GM19099 (cell line): Measurements from ENCODE around the gene SBSN.

Source experiments
- POLR2A ChIP-seq: IDR thresholded peaks from 3 replicates; pipeline ENCODE4 v1.6.1; 2011; ENCODE audit warnings: low read depth; ENCODE audit not compliant: insufficient read length; ENCODE audit errors: extremely low read depth

SBSN gene

DNA sequence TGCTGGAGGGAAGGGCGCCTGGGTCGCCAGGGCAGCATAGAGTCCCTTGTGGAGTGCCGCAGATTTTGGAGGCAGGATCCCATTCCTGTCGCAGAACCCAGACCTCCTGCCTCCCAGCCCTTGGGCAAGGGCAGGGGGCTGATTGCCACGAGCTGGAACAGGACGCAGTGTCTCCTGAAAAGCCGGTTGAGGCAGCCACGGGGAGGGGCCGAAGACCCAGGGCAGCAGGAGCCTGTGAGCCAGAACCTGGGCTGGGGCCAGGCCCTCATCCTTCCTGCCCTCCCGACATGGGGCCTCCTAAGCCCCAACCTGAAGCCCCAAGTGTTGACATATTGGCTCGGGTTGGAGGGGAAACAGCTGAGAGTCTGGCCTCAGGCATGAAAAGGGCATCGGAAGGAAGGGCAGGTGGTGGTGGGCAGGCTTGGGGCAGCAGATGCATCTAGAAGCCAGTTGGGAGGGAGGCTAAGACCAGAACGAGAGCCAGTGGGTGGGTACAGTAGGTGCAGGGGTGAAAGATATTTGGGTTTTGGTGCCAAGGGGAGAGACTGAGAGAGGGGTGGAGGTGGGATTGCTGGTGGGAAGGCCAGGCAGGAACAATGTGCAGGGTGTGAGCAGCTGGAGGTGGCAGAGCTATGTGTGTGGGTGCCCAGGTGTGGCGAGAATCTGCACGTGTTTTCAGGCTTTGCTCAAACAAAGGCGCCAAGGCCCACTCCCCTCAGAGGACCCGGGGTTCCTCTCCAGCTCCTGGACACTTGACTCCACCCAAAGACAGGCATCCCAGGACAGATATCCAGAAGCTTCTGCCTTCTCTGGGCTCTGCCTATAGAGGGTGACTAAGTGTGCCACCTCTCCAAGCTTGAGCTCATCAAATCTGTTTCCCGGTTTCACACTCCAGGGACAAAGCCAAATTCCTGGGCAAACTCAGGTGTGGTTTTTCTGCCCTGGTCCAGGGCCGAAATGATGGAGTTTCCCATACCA is 1.4 kb upstream of the SBSN start:
- TF ChIP-seq POLR2A, result no peak

DNA sequence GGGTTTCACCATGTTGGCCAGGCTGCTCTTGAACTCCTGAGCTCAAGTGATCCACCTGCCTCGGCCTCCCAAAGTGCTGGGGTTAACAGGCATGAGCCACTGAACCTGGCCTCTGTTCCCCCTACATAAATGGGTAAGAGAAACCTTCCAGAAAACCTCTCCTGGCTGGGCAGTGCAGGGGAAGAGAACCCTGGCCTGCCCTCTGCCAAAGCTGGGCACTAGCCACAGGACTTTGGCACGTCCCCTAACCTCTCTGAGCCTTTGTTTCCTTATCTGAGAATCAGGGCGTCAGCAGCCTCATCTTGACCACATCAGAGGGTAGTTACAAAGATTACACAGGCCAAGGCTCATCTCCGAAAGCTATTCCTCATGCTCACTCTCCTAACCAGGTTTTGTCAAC is 2.2 kb downstream of the SBSN start:
- no peak for TF ChIP-seq POLR2A

DNA sequence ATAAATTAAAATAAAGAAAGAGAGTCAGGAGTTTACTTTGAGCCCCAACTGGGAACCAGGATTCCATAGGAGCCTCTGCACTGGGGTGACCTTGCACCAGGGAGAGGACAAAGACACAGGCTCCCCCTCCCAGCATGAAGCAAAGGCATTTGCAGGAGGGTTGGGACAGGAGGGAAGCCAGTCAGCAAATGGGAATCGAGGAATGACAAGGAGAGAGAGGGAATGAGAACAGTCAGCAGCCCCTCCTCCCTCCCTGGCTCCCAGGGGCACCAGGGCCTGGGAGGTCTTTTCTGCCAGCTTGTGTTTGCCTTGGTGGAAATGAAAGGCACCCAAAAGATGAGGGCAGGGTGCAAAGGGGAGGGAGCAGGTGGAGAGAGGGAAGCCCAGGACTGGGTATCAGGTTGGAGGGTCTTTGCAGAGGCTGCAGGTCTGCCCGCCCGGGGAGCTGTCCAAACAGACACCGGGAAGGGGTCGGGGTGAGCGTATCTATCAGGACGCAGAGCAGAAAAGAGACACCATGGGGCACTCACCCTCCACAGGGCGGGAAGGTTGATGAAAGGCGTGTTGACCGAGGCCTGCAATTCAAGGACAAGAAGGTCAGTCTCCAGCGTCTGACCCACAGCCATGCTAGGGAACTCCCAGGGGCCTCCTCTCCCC is 3.8 kb downstream of the SBSN start:
- TF ChIP-seq POLR2A, result no peak

DNA sequence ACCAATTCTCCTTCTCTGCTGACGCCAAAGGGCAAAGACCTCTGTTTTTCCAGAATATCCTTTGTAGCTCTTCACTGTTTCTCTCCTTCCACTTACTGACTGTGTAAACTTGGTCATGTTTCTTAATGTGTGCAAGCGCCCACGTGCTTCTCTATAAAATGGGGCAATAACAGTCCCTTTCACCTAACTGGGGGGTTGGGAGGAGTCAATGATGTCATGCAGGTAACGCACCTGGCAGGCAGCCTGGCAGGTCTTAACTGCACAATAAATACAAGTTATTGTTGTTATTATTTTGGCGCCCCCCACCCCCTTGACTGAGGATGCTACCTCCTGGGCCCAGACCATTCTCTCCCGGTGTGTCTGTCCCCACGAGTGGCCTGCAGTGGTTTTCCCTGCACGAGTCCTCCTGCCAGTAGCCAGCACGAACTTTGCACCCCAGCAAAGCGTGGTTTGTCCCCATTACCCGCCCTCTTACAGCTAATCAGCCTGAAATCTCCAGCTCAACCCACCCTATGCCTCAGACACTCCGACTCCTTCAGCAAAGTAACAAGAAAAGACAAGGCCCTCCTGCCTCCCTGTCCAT is 5.3 kb downstream of the SBSN start:
- TF ChIP-seq POLR2A, result no peak

DNA sequence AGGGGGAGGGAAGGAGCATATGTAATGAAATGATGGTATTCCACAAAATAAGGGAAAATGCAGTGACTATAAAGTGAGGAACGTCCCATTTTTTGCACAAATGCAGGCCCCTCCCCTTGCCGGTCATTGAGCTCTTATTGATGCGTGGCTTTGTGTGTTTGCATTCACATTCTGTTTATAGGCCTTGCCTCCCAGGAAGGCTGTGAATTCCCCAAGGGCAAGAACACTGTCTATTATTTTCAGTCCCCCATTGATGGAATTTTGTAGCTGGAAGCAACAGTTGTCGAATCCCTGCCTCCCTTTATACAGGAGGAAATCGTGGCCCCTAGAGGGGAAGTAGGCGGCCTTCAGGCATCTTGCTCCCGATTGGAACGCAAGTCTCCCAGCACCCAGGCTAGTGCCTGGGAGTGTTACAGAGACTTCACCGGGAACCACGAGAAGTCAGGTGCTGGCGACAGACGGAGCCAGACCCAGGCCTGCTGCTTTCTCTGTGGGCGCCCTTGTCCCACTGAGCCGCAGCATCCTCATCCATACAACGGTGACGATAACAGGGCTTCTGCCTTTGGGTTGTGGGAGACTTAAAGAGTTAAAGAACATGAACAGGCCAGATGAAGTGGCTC is 6.9 kb downstream of the SBSN start:
- no peak for TF ChIP-seq POLR2A

DNA sequence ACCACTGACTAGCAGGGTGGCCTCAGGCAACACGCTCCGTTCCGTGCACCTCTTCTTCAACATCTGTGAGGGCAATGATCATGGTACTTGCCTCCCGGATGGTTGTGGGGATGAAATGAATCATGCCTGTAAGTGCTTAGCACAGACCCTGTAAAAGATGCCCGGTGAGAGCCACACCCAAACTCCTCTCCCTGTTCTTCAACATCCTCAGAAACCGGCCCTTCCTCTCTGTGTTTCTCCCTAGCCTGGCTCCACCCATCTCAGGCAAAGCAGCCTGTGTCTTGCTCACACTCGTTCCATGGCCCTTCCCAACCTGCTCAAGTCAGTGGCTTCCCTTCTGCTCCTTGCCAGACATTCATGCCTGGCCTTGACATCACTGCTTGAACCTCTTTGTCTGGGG is 8.8 kb downstream of the SBSN start:
- no peak for TF ChIP-seq POLR2A

DNA sequence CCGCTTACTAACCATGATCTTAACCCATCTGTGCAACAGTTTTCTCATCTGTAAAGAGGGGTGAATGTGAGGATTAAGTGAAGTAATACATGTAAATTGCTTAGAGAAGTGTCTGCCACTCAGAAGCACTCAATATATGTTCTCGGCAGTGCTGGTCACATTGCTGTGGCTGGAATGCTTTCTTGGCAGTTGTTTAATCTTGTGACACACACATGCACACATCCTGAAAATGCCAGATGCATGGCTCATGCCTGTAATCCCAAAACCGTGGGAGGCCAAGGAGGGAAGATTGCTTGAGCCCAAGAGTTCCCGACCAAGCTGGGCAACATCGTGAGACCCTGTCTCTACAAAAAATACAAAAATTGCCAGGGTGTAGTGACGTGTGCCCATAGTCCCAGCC is 9.8 kb downstream of the SBSN start:
- no peak for TF ChIP-seq POLR2A

DNA sequence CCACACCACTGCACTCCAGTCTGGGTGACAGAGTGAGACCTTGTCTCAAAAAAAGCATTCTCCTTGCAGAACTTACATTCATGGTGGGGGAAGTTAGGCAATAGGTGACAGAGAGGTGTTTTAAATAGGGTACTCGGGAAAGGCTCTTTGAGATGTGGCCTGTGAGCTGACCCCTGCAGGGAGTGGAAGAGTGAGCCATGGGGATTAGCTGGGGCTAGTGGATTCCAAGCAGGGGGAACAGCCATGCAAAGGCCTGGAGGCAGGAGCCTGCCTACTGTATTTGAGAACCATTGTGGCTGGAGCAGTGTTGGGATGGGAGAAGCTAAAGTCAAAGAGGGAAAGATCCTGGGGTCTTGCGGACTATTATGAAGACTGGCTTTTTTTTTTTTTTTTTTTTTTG is 10.8 kb downstream of the SBSN start:
- no peak for TF ChIP-seq POLR2A

DNA sequence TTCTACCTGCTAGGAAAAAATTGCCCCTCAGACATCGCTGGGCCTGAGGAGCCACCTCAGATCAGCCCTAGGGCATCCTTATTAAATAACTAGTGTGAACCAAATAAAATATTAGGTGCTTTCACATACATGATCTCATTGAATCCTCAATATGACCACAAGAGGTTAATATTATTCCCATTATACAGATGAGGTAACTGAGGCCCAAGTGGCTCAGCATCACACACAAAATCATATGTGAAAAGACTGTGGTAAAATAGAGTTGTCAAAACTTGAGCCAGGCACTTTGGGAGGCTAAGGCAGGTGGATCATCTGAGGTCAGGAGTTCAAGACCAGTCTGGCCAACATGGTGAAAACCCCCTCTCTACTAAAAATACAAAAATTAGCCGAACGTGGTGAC is 11.8 kb downstream of the SBSN start:
- no peak for TF ChIP-seq POLR2A

DNA sequence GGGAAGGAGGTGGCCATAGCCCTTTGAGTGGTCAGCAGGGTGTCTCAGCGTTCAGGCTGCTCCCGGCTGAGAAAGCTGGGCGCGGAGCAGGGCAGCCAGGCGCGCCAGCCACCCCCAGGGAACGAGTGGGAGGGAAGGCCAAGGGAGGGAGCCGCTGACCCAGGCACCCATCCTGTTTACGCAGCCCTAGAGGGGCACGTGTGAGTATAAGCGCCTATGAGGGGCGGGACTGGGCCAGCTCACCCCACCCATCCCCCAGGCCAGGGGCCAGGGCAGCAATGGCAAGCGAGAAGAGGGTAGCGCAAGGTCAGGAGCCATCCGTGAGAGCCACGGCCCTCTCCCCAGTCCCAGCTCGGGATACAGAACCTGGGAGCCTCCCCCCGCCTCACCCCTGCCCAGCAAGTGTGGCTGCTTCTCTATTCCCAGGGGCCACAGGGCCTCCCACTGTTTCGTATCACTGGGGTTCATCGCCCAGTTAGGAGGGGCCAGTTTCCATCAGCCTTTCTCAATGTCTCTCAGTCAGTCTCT is 13.8 kb downstream of the SBSN start:
- no peak for TF ChIP-seq POLR2A

DNA sequence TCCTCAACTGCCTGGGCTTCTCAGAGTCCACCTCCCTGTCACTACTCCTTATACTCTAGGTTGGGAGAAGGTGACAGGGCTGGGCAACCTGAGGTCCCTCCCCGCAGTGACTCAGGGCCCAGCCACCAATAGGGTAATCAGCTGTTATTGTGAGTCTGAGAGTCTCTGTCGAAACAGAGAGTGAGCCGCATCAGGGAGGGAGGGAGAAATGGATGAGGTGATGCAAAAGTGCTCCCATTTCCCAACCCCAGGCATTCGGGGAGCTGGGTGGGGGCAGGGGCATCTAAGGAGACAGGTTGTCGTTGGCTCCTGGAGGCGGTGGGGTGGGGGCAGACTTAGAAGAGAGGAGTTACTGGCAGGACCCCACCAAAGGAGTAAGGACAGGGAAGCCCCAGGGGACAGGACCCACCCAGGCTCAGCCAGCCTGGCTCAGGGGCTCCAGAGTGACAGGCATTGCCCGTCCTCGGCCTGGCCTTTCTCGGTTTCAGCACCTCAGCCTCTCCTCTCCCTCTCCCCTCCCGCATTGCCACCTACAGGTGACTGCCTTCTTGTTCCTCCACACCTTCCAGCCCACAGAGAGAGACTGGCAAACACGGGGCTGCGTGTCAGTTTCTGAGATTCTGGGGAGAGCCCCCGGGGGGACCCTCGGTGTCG is 14.4 kb downstream of the SBSN start, which contains the start of gene DMKN:
TSS of gene DMKN (minus strand) at position 22 of the 654 bp plus-strand sequence. CDS start 174 bp downstream, outside the sequence.
- no peak for TF ChIP-seq POLR2A

DNA sequence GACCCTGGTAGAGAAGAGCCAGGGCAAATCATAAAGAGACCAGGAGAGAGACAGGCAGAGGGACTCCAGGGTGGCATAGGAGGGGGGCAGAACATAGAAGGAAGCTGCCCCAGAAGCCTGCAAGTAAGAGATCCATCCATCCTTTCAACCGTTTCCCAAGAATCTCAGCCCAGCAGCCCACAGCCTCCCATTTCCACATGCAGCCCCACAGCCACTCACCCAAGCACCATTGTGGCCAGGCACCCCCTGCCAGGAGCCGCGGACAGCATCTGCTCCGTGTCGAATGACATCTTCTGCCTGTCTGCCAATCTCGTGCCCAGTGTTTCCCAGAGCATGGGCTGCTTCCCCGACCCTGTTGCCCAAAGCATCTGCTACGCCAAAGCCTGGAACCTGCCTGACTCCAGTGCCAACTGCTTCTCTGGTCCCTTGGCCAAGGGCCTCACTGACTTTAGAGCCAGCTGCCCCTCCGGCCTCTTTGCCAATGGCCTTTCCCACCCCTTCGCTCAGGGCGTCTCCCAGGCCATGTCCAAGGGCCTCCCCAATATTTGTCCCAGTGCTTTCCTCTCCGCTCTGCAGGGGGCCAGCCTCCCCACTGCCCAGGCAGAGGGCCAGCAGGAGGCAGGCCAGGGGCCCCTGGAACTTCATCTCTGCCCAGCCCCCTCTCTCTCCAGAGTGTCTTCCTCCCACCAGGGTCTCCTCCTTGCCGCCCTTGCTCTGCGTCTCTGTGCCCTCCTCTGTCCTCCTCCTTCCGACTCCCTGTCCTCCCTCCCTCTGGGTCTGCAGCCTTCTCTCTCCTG is 15.1 kb downstream of the SBSN start:
- TF ChIP-seq POLR2A, result no peak

DNA sequence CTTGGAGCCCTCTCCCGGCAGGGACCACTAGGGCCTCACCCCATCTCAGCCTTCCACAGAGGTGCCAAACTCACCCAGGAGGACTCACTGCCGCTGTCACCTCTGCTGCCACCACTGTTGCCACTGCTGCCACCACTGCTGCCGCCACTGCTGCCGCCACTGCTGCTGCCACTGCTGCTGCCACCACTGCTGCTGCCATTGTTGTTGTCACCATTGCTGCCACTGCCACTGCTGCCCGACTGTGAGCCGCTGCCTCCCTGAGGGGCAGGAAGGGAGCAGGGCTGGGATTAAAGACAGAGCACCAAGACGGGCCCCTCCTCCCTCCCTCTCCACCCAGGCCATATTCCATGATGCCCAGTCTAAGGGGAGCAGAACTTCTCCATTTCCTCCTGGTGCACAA is 16.8 kb downstream of the SBSN start:
- TF ChIP-seq POLR2A, result no peak

DNA sequence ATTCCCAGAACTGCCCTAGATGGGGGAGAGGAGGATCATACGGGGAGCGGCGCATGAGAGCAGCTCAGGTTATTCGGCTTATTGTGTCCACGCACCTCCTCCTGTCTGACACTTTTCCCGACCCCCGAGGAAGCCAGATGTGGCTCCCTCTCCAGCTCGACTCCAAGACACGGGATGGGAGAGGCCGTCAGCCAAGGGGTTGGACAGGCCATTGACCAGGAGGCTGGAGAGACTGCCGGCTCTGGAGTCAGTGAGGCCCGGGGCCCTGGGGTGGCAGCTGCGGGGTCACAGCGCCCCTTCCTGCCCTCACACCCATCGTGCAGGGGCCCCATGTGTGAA is 17.5 kb downstream of the SBSN start:
- no peak for TF ChIP-seq POLR2A
